Measurements from ENCODE around the gene ERVW-1.

Gene ERVW-1

GRCh38 chr7:92504563-92504962, 26.8 kb upstream of the ERVW-1 start:
- no peak overlapping the region for H3K9ac ChIP-seq (ENCODE audit: insufficient read length, low read depth)
- H3K4me1 ChIP-seq (ENCODE audit: insufficient read depth, insufficient read length), result no peaks in the 10 kb centered on the region
- H3K9me3 ChIP-seq (ENCODE audit: insufficient read depth, low read length), result no peaks in the 10 kb centered on the region
- H3K36me3 ChIP-seq (ENCODE audit: insufficient read depth, insufficient read length, low read length), result peaks cover 15% of the 10 kb centered on the region
- H3K4me3 ChIP-seq (ENCODE audit: insufficient read length, low read depth), result no peak overlapping the region
- no peak for TF ChIP-seq YY1 (IDR thresholded peaks at IDR 0.05; ENCODE audit: insufficient read depth, insufficient read length)
- no peak for TF ChIP-seq ZNF274 (IDR thresholded peaks at IDR 0.05; ENCODE audit: low read depth, low read length)
- TF ChIP-seq SUZ12 (IDR thresholded peaks at IDR 0.05; ENCODE audit: extremely low read depth, insufficient read depth, insufficient read length), result no peak
- no peaks in the 10 kb centered on the region for H3K27me3 ChIP-seq (ENCODE audit: insufficient read depth, insufficient read length)
- DNase-seq (ENCODE audit: low read depth, low spot score), result no peak

- Histone ChIP-seq H3K27me3 (ENCODE audit: insufficient read depth, insufficient read length) (no peaks in the 10 kb centered on the region), H3K4me3 (ENCODE audit: insufficient read length, low read depth) (no peak overlapping the region), H3K9ac (ENCODE audit: insufficient read length, low read depth) (no peak overlapping the region), H3K9me3 (ENCODE audit: insufficient read depth, low read length) (no peaks in the 10 kb centered on the region), H3K36me3 (ENCODE audit: insufficient read depth, insufficient read length, low read length) (peaks cover 15% of the 10 kb centered on the region), H3K4me1 (ENCODE audit: insufficient read depth, insufficient read length) (no peaks in the 10 kb centered on the region)
- DNase-seq (ENCODE audit: low read depth, low spot score), result no peak
- no peak for TF ChIP-seq SUZ12 (IDR thresholded peaks at IDR 0.05; ENCODE audit: extremely low read depth, insufficient read depth, insufficient read length)
- TF ChIP-seq YY1 (IDR thresholded peaks at IDR 0.05; ENCODE audit: insufficient read depth, insufficient read length), result no peak
- no peak for TF ChIP-seq ZNF274 (IDR thresholded peaks at IDR 0.05; ENCODE audit: low read depth, low read length)
Measured at GRCh38 chr7:92503767-92504166, 26.0 kb upstream of the ERVW-1 start.

GRCh38 chr7:92498557-92498956, 20.8 kb upstream of the ERVW-1 start:
- Histone ChIP-seq H3K4me3 (ENCODE audit: insufficient read length, low read depth) (no peak overlapping the region), H3K9me3 (ENCODE audit: insufficient read depth, low read length) (no peaks in the 10 kb centered on the region), H3K36me3 (ENCODE audit: insufficient read depth, insufficient read length, low read length) (peaks cover 20% of the 10 kb centered on the region), H3K9ac (ENCODE audit: insufficient read length, low read depth) (no peak overlapping the region), H3K27me3 (ENCODE audit: insufficient read depth, insufficient read length) (no peaks in the 10 kb centered on the region), H3K4me1 (ENCODE audit: insufficient read depth, insufficient read length) (no peaks in the 10 kb centered on the region)
- TF ChIP-seq YY1 (IDR thresholded peaks at IDR 0.05; ENCODE audit: insufficient read depth, insufficient read length) (no peak), ZNF274 (IDR thresholded peaks at IDR 0.05; ENCODE audit: low read depth, low read length) (no peak), SUZ12 (IDR thresholded peaks at IDR 0.05; ENCODE audit: extremely low read depth, insufficient read depth, insufficient read length) (no peak)
- no peak for DNase-seq (ENCODE audit: low read depth, low spot score)

GRCh38 chr7:92496876-92497275, 19.1 kb upstream of the ERVW-1 start:
- Histone ChIP-seq H3K9ac (ENCODE audit: insufficient read length, low read depth) (no peak overlapping the region), H3K36me3 (ENCODE audit: insufficient read depth, insufficient read length, low read length) (peaks cover 28% of the 10 kb centered on the region), H3K9me3 (ENCODE audit: insufficient read depth, low read length) (no peaks in the 10 kb centered on the region), H3K4me1 (ENCODE audit: insufficient read depth, insufficient read length) (no peaks in the 10 kb centered on the region), H3K27me3 (ENCODE audit: insufficient read depth, insufficient read length) (no peaks in the 10 kb centered on the region), H3K4me3 (ENCODE audit: insufficient read length, low read depth) (no peak overlapping the region)
- DNase-seq (ENCODE audit: low read depth, low spot score), result no peak
- no peak for TF ChIP-seq YY1 (IDR thresholded peaks at IDR 0.05; ENCODE audit: insufficient read depth, insufficient read length)
- no peak for TF ChIP-seq ZNF274 (IDR thresholded peaks at IDR 0.05; ENCODE audit: low read depth, low read length)
- no peak for TF ChIP-seq SUZ12 (IDR thresholded peaks at IDR 0.05; ENCODE audit: extremely low read depth, insufficient read depth, insufficient read length)

- Histone ChIP-seq H3K36me3 (ENCODE audit: insufficient read depth, insufficient read length, low read length) (peaks cover 44% of the 10 kb centered on the region), H3K9me3 (ENCODE audit: insufficient read depth, low read length) (no peaks in the 10 kb centered on the region), H3K4me1 (ENCODE audit: insufficient read depth, insufficient read length) (no peaks in the 10 kb centered on the region), H3K27me3 (ENCODE audit: insufficient read depth, insufficient read length) (no peaks in the 10 kb centered on the region), H3K4me3 (ENCODE audit: insufficient read length, low read depth) (no peak overlapping the region), H3K9ac (ENCODE audit: insufficient read length, low read depth) (no peak overlapping the region)
- TF ChIP-seq ZNF274 (IDR thresholded peaks at IDR 0.05; ENCODE audit: low read depth, low read length), result no peak
- TF ChIP-seq SUZ12 (IDR thresholded peaks at IDR 0.05; ENCODE audit: extremely low read depth, insufficient read depth, insufficient read length), result no peak
- no peak for TF ChIP-seq YY1 (IDR thresholded peaks at IDR 0.05; ENCODE audit: insufficient read depth, insufficient read length)
- DNase-seq (ENCODE audit: low read depth, low spot score), result no peak
Measured at GRCh38 chr7:92489634-92490033, 11.9 kb upstream of the ERVW-1 start.

- H3K9me3 ChIP-seq (ENCODE audit: insufficient read depth, low read length), result no peaks in the 10 kb centered on the region
- H3K4me1 ChIP-seq (ENCODE audit: insufficient read depth, insufficient read length), result no peaks in the 10 kb centered on the region
- H3K9ac ChIP-seq (ENCODE audit: insufficient read length, low read depth), result no peak overlapping the region
- no peak for DNase-seq (ENCODE audit: low read depth, low spot score)
- H3K27me3 ChIP-seq (ENCODE audit: insufficient read depth, insufficient read length), result no peaks in the 10 kb centered on the region
- H3K4me3 ChIP-seq (ENCODE audit: insufficient read length, low read depth), result no peak overlapping the region
- no peak for TF ChIP-seq SUZ12 (IDR thresholded peaks at IDR 0.05; ENCODE audit: extremely low read depth, insufficient read depth, insufficient read length)
- H3K36me3 ChIP-seq (ENCODE audit: insufficient read depth, insufficient read length, low read length), result peaks cover 35% of the 10 kb centered on the region
Measured at GRCh38 chr7:92487804-92488203, 10.1 kb upstream of the ERVW-1 start.

GRCh38 chr7:92485974-92486373, 8.2 kb upstream of the ERVW-1 start:
- H3K9me3 ChIP-seq (ENCODE audit: insufficient read depth, low read length), result no peaks in the 10 kb centered on the region
- no peak for TF ChIP-seq YY1 (IDR thresholded peaks at IDR 0.05; ENCODE audit: insufficient read depth, insufficient read length)
- no peak for TF ChIP-seq ZNF274 (IDR thresholded peaks at IDR 0.05; ENCODE audit: low read depth, low read length)
- TF ChIP-seq SUZ12 (IDR thresholded peaks at IDR 0.05; ENCODE audit: extremely low read depth, insufficient read depth, insufficient read length), result no peak
- no peak for DNase-seq (ENCODE audit: low read depth, low spot score)
- no peaks in the 10 kb centered on the region for H3K4me1 ChIP-seq (ENCODE audit: insufficient read depth, insufficient read length)
- no peak overlapping the region for H3K9ac ChIP-seq (ENCODE audit: insufficient read length, low read depth)
- H3K4me3 ChIP-seq (ENCODE audit: insufficient read length, low read depth), result no peak overlapping the region
- H3K36me3 ChIP-seq (ENCODE audit: insufficient read depth, insufficient read length, low read length), result peaks cover 27% of the 10 kb centered on the region
- no peaks in the 10 kb centered on the region for H3K27me3 ChIP-seq (ENCODE audit: insufficient read depth, insufficient read length)
